Measurements from ENCODE around the gene ARL14EPL.

GRCh38 chr5:116037236-116037822 is 5.1 kb downstream of the ARL14EPL start:
- no peak for TF ChIP-seq CTCF (IDR thresholded peaks at IDR 0.05)
- TF ChIP-seq POLR2A (IDR thresholded peaks at IDR 0.05), result no peak
- TF ChIP-seq POLR2AphosphoS5 (IDR thresholded peaks at IDR 0.05; ENCODE audit: insufficient read depth in 1 of 2, low read depth in 1 of 2), result no peak

Measured in vagina (tissue), 2 donors.